Choroid plexus epithelial cell (primary cell): Measurements from ENCODE around the gene CAPN3.
A peak's percentile ranks its signal among the peaks of the same experiment; 100 is the strongest.

ENCODE experiments used
- DNase-seq: peaks from one replicate; pipeline ENCODE4 v3.0.0-alpha.2; 2010; ENCODE audit warnings: low read depth
- H3K4me3 ChIP-seq: 2 replicates; pipeline ENCODE4 v1.5.1; 2011; ENCODE audit warnings: low read depth, mild to moderate bottlenecking, control low read depth, low read length, moderate library complexity
- TF ChIP-seq, protein P1 (sequence below): conservative IDR thresholded peaks from 2 replicates; pipeline ENCODE4 v1.5.1; 2011; ENCODE audit warnings: low read depth, mild to moderate bottlenecking, control low read depth, inconsistent platforms, low read length, moderate library complexity

The CAPN3 gene

DNA sequence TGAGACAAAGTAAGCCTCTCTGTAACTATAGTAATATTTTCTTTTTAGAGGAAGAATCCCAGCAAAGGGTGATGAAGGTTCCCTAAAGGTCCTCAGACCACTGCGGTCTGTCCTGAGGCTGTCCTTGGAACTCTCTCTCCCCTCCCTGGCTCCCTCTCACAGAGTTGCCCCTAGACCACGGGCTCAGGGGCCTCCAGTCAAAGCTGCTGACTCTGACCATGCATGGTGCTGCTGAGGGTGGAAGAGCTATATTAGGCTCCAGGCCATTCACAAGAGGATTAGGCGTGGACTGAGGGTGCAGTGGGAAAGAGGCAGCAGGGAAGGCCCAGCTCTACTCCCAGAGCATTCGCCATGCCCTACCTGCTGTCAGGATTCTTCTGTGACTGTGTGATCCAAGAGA lies 14.6 kb downstream of the CAPN3 start:
- H3K4me3 ChIP-seq = no peak overlapping the region
- TF ChIP-seq, protein P1, sequence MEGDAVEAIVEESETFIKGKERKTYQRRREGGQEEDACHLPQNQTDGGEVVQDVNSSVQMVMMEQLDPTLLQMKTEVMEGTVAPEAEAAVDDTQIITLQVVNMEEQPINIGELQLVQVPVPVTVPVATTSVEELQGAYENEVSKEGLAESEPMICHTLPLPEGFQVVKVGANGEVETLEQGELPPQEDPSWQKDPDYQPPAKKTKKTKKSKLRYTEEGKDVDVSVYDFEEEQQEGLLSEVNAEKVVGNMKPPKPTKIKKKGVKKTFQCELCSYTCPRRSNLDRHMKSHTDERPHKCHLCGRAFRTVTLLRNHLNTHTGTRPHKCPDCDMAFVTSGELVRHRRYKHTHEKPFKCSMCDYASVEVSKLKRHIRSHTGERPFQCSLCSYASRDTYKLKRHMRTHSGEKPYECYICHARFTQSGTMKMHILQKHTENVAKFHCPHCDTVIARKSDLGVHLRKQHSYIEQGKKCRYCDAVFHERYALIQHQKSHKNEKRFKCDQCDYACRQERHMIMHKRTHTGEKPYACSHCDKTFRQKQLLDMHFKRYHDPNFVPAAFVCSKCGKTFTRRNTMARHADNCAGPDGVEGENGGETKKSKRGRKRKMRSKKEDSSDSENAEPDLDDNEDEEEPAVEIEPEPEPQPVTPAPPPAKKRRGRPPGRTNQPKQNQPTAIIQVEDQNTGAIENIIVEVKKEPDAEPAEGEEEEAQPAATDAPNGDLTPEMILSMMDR = no peak
- no peak for DNase-seq

DNA sequence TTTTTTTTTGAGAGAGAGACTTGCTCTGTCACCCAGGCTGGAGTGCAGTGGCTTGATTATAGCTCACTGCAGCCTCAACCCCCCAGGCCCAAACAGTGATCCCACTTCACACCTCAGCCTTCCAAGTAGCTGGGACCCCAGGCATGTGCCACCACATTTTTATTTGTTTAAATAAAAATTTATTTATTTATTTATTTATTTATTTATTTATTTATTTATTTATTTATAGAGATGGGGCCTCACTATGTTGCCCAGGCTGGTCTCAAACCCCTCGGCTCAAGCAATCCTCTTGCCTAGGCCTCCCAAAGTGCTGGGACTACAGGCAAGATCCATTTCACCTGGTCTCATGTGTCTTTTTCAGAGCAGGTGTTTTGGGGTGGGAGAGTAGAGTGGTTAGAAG lies 15.5 kb downstream of the CAPN3 start:
- DNase-seq = no peak
- H3K4me3 ChIP-seq = no peak overlapping the region
- TF ChIP-seq, protein P1 = no peak

DNA sequence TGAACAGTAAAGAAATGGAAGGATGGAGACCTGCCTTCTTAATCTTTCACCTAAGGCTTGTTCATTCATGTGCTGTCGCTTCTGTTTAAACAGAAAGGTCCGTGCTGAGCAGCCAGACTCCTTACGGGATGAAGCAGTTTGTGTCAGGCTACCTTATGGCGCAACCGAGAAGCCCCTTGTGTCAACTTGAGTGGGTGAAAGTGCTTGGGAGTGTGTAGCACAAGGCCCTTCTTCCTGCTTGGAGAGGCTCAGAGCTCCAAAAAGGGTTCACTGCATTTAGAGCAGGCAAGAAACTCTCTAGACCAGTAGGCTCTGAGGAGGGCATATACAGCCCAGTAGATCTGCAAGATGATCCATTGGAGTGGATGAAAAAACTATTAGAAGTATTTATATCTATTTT lies 16.0 kb downstream of the CAPN3 start:
- DNase-seq = no peak
- H3K4me3 ChIP-seq = no peak overlapping the region
- TF ChIP-seq, protein P1 = no peak

DNA sequence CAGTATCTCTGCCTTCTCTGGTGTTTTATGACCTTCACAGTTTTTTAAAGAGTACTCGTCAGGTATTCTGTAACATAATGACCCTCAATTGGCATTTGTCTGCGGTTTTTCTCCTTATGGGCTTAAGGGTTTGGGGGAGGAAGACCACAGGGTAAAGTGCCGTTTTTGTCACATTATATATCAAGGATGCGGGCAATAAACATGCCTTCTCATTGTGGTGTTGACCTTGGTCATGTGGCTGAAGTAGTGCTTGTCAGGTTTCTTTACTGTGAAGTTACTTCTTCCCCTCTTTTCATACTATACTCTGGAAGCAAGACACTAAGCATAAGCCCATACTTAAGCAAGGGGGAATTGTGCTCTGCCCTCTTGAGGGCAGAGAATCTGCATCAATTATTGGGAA lies 16.6 kb downstream of the CAPN3 start:
- no peak overlapping the region for H3K4me3 ChIP-seq
- DNase-seq = no peak
- TF ChIP-seq, protein P1 = no peak

DNA sequence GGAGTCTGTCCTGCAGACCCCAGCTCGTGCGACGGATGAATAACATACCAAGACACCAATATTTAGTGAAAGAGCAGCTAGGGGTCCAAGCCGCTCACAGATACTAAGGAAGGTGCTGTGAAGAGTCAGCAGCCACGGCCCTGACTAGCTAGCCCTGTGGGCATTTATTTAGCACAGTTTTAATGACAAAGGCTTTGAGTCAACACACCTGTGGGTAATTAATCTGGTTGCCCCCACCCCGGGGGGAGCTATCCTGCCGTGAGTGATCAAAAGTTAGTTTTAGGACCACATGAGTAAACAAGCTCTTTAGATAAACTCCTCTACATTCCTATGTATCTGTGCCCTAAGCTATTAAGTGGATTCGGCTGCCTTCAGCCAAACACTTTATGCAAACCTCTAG lies 18.7 kb downstream of the CAPN3 start:
- DNase-seq = no peak
- TF ChIP-seq, protein P1 = no peak
- H3K4me3 ChIP-seq = no peak overlapping the region

DNA sequence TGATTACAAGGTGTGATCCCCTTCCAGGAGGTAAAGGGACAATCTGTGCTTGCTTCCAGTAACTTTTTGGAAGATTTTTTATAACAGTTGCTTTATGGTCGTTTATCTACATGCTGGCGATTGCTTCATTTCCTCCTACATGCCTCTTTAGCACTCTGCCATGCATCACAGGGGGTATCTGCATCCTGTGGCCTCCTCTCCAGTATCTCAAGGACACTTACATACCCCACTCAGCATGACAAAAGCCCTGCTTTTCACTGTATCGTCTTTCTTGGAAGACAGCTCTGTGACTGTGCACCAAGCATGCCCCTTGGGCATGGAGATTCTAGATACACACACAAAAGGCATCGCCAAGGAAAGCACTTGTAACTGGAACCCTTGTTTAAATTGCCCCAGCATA lies 25.3 kb downstream of the CAPN3 start:
- TF ChIP-seq, protein P1 = no peak
- no peak overlapping the region for H3K4me3 ChIP-seq
- DNase-seq = no peak

DNA sequence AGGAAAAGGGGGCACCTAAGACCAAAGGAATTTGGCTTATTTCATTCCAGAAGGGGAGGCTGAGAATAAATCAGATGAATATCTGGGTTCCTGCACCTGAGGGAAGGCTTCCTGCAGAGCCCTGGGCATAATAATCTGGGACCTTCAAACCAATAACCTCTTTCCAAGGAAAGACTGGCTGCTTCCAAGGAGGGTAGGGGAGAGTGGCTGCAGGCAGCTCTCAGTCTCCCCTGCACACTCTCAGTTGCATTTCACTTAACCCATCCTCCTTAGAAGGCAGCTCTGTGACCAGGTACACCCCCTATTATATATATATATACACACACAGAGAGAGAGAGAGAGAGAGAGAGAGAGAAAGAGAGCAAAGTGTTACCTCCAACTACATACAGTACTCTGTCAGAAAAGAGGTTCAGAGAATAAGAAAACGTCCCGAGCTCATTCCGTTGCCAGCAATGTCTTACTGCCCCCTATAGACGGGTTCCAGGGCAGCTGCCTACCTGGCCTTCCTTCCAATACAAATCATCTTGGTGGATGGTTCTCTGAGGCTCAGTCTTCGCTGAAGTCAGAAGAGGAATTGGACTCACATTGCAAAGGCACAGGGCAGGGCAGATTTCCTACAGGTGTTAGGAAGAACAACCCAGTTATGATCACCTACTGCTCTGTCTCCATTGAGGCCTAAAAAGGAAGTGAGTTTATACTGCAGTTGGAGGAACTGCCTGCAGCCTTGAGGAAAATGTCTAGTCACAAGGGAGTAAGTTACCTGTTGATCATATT lies 26.1 kb downstream of the CAPN3 start:
- TF ChIP-seq, protein P1 = peak; percentile 94
- peak; percentile 80 for DNase-seq
- H3K4me3 ChIP-seq = no peak overlapping the region
